GM21526 (cell line): ENCODE results near the gene ICAM4.

Experiments
- ATAC-seq: cut with Tn5 transposase; IDR thresholded peaks from one replicate; pipeline ENCODE4 v1.9.1; 2021; ENCODE audit warnings: moderate library complexity; ENCODE audit not compliant: unreplicated experiment, low FRiP score

ICAM4 gene

DNA sequence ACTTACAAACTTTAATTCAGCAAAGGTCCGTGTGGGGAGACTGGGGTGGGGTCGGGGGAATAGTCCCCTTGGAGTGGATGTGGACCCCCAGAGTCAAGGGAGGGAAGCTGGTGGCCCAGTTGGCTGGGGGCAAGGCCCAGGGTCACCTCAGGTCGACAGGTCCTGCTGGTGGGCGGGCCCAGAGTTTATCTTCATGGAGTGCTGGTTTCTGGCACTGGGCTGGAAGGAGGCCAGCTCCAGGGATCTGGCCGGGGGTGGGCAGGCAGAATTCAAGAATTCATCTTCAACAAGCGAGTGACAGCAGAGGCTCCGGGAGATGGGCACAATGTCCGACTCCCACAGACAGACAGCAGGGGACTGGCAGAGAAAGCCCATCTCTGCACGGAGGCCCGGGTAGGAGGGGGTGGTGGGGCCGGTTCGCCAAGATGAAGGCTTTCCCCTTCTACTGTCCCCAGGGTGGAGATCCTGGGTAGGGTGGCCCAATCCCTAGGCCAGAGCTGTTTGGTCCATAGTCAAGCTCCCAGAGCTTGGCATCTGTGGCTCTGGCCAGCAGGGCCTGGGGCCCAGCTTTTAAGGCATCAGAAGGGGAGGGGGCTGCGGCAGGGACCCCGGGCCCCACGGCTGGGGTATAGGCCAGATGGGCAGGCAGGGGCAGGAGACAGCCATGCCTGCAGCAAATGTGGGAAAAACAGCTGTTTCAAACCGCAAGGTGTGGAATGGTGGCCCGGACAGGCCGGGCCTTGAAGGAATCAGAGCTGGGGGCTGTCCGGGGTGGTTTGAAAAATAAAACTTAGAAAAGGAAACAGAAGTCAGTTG lies 29.7 kb downstream of the ICAM4 start:
- ATAC-seq = no peak

DNA sequence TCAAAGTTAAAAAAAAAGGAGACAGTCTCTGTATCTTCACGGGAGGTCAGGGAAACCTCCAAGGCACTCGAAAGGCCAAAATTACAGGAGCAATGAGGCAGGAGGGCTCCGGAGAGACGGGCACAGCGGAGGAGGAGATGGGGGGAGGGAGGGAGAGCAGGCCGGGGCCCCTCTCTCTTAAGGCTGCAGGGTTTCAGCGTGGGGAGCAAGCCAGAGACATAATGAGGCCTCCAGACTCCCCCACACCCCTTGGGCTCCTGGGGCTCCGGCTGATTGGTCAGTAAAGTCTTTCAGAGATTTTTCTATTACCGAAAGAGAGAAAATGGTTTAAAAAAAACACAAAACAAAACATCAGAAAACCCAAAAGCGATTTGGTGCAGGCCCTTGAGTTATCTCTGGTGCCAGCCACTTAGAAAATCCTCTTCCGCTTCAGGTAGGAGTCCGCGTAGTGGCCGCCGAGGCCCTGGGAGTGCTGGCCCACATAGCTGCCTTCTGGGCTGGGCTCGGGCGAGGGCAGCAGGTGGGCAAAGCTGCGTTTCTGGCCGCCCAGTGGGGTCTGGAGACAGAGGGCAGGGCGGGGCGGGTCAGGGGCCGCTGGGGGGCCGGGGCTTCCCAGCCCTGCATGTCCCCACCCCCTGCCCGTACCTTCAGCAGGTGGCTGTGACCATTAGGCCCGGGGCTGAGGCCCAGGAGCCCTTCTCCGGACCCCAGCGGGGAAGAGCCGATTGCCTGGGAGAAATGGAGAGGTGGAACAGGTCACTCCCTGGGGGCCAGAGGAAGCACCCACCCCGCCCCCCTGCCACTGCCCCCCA lies 30.5 kb downstream of the ICAM4 start:
- no peak for ATAC-seq

DNA sequence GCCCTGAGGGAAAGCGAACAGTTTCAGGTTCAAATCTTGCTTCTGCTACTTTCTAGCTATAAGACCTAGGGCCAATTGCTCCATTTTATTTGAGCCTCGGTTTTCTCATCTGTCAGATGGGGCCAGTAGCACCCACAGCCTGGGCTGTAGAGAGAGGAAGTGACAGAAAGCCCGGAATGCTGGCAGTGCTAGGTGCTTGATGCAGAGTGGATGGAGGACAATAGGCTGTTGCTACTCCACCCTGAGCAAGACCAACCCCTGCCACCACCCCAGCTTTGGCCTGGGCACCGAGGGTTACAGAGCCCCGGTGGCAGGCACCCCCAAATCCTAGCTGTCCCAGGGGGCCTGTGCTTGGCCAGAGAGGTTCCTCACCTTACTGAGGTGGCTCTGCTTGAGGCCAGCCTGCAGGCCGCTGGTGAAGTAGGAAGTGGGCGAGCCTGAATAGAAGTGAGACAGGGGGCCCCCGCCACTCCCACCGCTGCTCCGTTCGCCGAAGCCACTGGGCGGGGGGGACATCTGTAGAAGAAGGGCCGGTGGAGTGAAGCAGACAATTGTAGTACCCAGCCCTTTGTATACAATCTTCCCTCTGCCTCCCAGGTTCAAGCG lies 31.2 kb downstream of the ICAM4 start:
- no peak for ATAC-seq

DNA sequence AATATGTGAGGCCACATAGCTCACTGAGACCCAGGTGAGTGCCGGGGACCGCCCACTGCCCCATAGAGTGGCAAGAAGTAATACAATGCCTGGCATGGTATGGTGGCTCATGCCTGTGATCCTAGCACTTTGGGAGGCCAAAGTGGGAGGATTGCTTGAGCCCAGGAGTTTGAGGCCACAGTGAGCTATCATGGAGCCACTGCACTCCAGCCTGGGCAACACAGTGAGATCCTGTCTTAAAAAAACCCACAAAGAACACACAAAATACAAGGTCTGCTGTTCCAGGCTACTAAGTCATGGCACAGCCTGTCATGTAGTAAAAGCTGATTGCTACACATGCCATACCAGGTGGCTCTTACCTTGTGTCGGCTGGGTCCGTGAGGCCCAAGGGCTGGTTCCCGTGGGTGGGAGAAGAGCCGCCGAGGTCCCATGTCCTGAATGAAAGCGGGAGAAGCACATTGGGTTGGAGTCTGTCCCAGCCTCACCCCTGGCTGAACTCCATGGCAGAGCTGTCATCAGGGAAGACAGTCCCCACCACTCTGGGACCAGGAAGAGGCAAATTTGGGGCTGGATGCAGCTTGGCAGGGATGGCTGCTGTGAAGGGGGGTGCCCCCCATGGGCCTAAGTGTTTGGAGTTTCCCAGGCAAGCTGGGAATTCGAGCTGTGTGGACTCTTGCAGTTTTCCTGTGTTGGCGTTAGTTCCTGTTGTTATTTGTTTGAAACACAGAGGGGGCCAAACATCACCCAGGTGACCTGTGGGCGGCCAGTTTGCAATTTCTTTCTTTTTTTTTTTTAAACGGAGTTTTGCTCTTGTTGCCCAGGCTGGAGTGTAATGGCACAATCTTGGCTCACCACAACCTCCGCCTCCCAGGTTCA lies 32.3 kb downstream of the ICAM4 start:
- no peak for ATAC-seq

DNA sequence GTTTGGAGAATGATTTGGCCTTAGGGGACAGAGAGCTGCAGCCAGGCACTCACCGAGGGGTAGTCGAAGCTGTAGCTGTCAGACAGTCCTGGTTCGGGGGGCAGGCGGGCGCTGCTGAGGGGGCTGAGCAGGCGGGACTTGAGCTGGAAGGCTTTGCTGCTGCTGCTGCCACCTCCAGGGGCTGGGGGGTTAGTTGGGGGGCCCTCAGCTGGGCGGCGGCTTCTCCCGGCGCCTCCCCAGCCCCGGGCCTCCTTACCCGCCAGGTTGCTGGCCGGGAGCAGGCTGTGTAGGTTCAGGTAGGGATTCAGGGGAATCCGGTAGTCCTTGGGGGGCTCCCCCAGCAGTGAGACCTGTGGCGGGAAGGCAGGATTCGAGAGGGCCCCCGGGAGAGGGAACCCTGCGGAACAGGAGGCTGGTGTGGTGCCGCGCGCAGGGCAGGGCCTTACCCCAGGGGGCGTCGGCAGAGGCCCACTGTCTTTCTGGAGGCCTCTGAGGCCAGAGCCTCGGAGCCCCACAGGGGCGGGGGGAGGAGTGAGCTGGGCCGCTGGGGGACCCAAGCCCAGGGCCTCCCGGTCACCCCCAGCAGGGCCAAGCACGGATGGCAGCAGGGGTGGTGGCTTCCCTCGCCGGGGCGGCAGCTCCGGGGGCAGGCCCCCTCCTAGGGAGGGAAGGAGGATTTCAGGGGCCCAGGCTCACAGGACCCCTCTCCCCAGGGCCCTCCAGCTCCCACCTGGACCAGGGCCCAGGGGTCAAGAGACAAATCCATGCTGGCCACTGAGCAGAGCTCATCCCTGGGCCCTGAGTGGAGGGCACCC lies 34.1 kb downstream of the ICAM4 start:
- no peak for ATAC-seq

DNA sequence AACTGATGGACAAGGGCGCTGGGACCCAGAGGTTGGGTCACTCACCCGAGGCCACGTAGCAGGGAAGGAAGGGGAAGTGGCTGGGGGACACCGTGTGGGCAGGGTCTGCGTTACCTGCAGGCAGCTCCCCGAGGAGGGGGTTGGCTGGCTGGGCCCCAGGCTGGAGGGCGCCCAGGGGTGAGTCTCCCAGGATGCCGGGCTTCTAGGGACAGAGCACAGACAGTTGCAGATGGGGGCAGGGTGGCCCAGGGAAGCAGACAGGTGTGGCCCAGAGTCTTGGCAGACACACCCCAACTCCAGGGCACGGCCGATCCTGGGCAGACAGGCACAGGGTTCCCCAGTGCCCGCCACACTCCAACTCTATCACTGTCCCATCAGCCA lies 34.7 kb downstream of the ICAM4 start:
- ATAC-seq = no peak

DNA sequence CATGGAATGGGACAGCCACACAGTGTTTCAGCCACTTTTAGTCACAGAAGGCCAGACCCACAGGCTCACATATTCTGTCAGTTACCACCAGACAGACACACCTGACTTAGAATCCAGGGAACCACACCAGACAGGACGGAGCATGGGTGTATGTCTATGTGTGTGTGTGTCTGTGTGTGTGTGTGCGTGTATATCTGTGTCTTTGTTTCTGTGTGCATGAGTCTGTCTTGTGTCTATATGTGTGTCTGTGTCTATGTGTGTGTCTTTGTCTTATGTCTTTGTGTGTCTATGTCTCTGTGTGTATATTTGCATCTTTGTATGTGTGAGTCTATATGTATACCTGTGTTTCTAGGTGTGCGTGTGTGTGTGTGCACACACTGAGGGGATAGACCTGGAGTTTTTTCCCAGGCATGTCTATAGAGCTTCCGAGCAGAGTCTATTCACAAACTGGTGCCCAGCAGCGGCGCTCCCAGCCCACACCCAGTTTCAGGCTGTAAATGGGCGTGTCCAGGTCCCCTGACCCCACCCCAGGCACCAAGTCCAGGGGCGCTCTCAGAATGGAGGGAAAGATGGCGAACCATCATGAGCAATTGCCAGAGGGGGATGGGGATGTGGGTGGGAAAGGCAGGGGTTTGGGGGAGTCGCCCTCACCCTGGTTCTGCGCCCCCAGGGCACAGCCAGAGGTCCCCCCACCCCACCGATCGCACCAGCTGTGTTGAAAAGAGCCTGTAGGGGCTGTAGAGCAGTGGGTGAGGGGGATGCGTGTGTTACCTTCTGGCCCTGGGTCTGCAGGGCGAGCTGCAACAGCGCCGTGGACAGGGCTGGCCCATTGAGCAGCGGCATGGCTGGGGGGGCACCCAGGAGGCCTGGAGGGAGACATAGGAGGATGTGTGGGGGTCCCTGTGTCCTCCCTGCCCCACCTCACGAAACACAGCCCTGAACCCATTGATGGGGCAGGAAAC lies 35.4 kb downstream of the ICAM4 start:
- no peak for ATAC-seq

DNA sequence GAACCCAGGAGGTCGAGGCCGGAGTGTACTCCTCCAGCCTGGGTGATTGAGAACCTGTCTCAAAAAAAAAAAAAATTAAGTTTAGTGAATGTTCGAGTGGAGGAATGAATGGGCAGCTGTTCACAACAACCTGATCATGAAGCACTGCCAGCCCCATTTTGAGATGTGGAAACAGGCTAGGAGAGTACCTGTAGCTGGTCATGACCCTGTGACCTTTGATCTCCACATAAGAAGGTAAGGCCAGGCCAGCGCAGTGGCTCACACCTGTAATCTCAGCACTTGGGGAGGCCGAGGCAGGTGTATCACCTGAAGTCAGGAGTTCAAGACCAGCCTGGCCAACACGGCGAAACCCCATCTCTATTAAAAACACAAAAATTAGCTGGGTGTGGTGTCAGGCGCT lies 39.0 kb downstream of the ICAM4 start:
- ATAC-seq = no peak

DNA sequence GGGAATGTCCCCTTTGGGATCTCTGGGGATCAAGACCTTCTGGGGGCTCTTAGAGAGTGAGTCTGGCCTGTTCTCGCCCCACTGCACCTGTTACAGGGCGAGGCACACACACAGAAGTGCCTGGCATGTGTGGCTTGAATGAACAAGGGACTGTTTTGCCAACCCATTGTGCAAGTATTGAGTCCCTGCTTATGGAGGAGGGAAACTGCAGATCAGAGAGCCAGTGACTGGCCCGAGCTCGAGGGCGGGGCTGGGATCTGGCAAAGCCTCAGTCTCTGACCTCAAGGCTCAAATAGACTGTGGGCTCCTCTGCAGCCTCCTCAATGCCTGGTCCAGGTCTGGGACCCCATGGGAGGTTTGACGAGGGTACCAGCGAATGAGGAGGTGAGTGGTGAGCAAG lies 41.0 kb downstream of the ICAM4 start:
- no peak for ATAC-seq

DNA sequence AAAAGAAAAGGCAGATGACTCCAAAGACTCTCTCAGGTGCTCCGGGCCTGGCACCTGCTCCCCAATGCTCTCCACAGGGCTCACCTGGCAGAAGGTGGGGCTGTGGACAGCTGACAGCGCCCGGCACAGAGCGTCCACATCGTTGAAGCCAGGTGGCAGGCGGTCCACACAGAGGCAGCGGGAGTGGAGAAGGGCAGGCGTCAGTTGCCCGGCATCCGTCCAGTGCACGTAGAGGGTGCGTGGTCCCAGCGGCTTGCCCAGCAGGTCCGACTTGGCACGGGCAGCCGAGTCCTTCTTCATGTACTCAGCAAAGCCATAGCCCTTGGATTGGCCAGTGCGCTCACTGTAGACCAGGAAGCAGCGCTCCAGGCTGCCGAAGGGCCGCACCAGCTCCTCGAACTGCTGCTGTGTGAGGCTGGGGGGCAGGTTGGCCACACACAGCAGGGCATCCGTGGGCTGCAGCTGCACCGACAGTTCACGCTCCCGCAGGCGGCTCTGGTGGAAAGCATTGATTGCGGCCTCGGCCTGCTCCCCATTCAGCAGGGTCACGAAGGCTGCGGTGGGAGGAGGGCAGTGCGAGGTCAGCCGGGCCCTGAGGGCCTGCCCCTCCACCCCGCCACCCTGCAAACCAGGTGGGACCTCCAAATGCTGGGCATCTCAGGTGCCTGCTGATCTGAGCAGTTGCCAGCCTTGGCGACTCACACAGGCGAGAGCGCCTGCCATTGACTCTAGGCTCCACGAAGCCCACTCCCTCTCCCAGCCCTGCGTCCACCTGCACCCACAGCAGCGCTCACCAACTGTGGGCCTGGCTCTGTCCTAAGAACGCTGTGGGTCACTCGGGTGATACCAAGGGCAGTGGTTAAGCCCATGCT lies 42.0 kb downstream of the ICAM4 start:
- ATAC-seq = no peak

DNA sequence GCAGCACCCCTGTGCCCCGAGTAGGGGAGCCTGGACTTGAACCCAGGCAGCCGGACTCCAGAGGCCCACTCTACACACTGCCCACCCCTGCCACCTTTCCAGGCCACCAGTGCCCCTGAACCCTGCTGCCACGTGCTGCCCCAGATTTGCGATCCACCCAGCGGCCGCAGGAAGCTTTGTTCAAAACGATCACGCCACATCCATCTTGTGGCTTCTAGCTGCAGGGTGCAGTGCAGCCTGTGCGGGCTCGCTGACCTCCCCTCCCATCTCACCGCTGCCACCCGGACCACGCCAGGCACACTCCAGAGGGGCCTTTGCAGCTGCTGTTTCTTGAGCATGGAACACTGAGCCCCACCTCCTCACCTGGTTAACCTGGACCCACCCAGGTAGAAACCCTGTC lies 42.8 kb downstream of the ICAM4 start:
- ATAC-seq = no peak

DNA sequence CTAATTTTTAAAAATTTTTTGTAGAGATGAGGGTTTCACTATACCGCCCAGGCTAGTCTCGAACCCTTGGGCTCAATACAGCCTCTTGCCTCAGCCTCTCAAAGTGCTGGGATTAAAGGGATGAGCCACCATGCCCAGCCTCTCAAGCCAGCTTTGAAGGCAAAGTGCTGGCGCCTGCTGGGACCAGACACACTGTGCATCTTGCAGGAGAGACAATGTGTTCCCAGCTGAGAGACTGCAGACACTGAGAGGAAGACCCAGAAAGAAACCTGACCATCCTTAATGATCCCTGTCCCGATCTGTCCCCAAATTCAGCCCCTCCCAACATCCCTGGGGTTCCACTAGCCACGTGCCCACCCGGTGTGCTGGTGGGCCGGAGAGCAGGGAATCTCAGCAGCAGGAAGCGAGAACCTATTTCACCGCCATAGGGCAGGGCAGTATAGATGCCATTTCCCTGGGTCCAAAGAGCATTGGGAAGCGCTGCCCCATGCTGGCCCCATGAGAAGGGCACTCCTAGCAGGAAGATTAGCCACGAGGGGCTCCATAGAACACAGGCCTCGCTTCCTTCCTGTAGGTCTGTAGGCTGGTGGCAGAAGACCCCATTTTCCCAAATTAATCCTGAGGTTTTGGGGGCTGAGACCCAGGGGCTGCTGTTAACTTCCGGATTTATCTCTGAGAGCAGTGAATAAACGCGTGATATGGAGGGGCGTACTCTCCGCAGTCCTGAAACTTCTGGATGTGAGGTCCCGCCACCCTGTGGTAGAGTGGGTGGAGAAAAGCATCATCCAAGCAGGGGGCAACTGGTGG lies 45.6 kb downstream of the ICAM4 start:
- no peak for ATAC-seq

DNA sequence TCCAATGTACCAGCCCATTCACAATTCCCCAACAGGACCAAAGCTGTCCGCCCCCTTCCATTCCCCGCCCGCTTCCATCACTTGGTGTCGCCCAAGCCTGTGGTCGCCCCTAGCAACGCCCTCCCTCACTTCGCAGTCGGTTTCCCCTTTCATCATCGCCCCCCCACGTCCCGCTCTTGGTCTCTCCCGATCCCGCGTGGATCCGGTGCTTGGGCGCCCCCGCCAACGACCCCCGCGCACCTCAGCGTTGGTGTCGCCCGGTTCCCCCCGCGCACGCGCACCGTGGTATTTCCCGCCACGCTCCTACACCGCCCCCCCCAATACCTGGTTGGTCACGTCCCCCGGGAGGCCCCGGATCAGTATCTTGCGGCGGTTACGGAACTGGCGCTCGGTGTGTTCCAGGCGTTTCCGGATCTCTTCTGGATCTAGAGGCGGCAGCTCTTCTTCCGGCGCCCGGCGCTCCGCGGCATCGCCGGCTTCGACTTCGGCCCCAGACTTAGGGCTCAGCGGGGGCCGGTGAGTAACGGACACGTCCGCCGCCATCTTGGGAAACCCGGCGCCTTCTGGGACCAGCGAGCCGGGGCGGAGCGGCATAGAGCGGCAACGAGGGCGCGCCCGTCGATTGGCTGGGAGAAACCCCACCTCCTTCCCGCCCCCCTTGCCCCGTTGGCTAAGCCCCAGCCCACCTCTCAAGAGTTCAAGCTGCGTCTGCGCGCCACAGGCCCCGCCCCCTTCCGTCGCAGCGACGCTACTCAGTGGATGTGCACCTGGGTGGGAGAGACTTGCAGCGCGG lies 46.4 kb downstream of the ICAM4 start, which contains the start of gene RAVER1:
Gene RAVER1 (minus strand): TSS at position 565 of the 793 bp plus-strand sequence. CDS start 22 bp downstream, at position 543.
- ATAC-seq = peak; percentile 72

DNA sequence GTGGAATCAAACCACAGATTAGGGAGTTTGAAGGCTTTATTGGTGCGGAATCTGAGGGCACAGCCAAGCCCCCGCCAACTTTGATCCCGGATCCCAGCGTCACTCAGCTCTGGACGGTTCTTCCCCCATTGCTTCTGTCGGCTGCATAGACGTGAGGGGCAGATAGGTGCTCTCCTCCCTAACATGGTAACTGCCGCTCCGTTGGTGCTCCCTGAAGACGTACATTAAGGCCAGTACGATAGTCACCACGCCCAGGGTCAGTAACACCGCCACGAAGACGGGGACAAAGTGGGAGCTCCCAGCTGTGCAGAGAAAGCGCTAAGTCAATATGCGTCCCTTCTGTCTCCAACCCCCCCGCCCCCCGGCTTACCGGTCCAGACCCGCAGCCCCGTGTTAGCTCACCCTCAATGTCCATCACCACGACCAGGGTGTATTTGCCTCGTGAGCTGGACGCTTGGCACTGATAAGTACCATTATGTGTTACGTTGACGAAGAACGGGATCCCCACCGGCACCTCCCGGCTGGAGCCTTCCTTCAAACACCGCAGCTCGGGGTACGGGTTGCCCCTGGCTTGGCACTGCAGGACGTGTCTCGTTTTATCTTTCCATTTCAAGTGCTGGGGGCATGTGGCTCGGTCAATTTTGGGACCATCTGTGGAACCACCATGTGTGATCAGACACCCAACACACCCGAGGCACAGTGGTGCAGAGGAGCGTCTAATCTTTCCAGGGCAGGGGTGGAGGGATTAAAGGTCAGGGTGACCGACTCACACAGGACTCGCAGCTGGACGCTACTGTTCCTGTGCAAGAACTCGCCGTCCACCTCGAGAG lies 47.2 kb downstream of the ICAM4 start:
- no peak for ATAC-seq
